ENCODE data around the gene CFAP91.

- TF ChIP-seq EZH2 (IDR thresholded peaks at IDR 0.05) (no peak), EZH2phosphoT487 (IDR thresholded peaks at IDR 0.05) (no peak)
- TF ChIP-seq, protein P1, sequence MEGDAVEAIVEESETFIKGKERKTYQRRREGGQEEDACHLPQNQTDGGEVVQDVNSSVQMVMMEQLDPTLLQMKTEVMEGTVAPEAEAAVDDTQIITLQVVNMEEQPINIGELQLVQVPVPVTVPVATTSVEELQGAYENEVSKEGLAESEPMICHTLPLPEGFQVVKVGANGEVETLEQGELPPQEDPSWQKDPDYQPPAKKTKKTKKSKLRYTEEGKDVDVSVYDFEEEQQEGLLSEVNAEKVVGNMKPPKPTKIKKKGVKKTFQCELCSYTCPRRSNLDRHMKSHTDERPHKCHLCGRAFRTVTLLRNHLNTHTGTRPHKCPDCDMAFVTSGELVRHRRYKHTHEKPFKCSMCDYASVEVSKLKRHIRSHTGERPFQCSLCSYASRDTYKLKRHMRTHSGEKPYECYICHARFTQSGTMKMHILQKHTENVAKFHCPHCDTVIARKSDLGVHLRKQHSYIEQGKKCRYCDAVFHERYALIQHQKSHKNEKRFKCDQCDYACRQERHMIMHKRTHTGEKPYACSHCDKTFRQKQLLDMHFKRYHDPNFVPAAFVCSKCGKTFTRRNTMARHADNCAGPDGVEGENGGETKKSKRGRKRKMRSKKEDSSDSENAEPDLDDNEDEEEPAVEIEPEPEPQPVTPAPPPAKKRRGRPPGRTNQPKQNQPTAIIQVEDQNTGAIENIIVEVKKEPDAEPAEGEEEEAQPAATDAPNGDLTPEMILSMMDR (IDR thresholded peaks at IDR 0.05): no peak
These were observed 38.9 kb upstream of the CFAP91 start for GRCh38 chr3:119663885-119664284.

Data from neural progenitor cell (in vitro differentiated cells).